IPS-15b (cell line): Measurements from ENCODE around the gene TNRC6B.
"Not testable (repeated sequence)": the region's sequence is repeated elsewhere in the genome, so short reads cannot be mapped to it uniquely, and the experiment has no call there.

Experiments used
- H3K27me3 ChIP-seq: one replicate; pipeline ENCODE4 v1.6.1; 2013; ENCODE audit warnings: low read length; ENCODE audit not compliant: control insufficient read depth, insufficient read depth
- H3K36me3 ChIP-seq: one replicate; pipeline ENCODE4 v1.6.1; 2013; ENCODE audit warnings: low read length; ENCODE audit not compliant: control insufficient read depth, insufficient read depth
- H3K4me1 ChIP-seq: one replicate; pipeline ENCODE4 v1.6.1; 2013; ENCODE audit warnings: mild to moderate bottlenecking, low read length; ENCODE audit not compliant: control insufficient read depth, insufficient read depth
- H3K4me3 ChIP-seq: one replicate; pipeline ENCODE4 v1.5.1; 2013; ENCODE audit warnings: low read depth, low read length
- H3K9ac ChIP-seq: one replicate; pipeline ENCODE4 v1.6.1; 2013; ENCODE audit warnings: low read depth, mild to moderate bottlenecking, low read length
- H3K9me3 ChIP-seq: one replicate; pipeline ENCODE4 v1.6.1; 2013; ENCODE audit warnings: mild to moderate bottlenecking, low read length; ENCODE audit not compliant: control insufficient read depth, insufficient read depth

Gene TNRC6B

GRCh38 chr22:40308999-40309573, 131.4 kb downstream of the TNRC6B start:
- peaks cover 16% of the 10 kb centered on the region for H3K36me3 ChIP-seq

GRCh38 chr22:40309631-40310030, 131.9 kb downstream of the TNRC6B start:
- Histone ChIP-seq H3K36me3 (peaks cover 20% of the 10 kb centered on the region), H3K9ac (no peak overlapping the region), H3K9me3 (no peaks in the 10 kb centered on the region)

More at GRCh38 chr22:40308999-40309573, 131.4 kb downstream of the TNRC6B start:
- Histone ChIP-seq H3K4me3 (no peak overlapping the region), H3K27me3 (no peaks in the 10 kb centered on the region), H3K9ac (no peak overlapping the region), H3K9me3 (no peaks in the 10 kb centered on the region), H3K4me1 (no peaks in the 10 kb centered on the region)

GRCh38 chr22:40310081-40310767, 132.5 kb downstream of the TNRC6B start:
- no peaks in the 10 kb centered on the region for H3K27me3 ChIP-seq
- no peak overlapping the region for H3K9ac ChIP-seq
- no peak overlapping the region for H3K4me3 ChIP-seq
- peaks cover 25% of the 10 kb centered on the region for H3K36me3 ChIP-seq
- no peaks in the 10 kb centered on the region for H3K4me1 ChIP-seq
- no peaks in the 10 kb centered on the region for H3K9me3 ChIP-seq

More at GRCh38 chr22:40309631-40310030, 131.9 kb downstream of the TNRC6B start:
- Histone ChIP-seq H3K4me3 (no peak overlapping the region), H3K4me1 (no peaks in the 10 kb centered on the region), H3K27me3 (no peaks in the 10 kb centered on the region)

- Histone ChIP-seq H3K4me3 (no peak overlapping the region), H3K9ac (no peak overlapping the region), H3K36me3 (peaks cover 30% of the 10 kb centered on the region), H3K4me1 (no peaks in the 10 kb centered on the region), H3K9me3 (no peaks in the 10 kb centered on the region), H3K27me3 (no peaks in the 10 kb centered on the region)
Observed at GRCh38 chr22:40310768-40311120, 133.0 kb downstream of the TNRC6B start.

GRCh38 chr22:40311646-40312045, 133.9 kb downstream of the TNRC6B start:
- not testable (repeated sequence) for H3K9ac ChIP-seq, H3K9me3 ChIP-seq, H3K4me3 ChIP-seq, H3K4me1 ChIP-seq, H3K27me3 ChIP-seq
- H3K36me3 ChIP-seq: peaks cover 37% of the 10 kb centered on the region

- Histone ChIP-seq H3K27me3 (no peaks in the 10 kb centered on the region), H3K9ac (no peak overlapping the region), H3K4me3 (no peak overlapping the region), H3K36me3 (peaks cover 37% of the 10 kb centered on the region), H3K9me3 (no peaks in the 10 kb centered on the region), H3K4me1 (no peaks in the 10 kb centered on the region)
Observed at GRCh38 chr22:40312050-40312449, 134.3 kb downstream of the TNRC6B start.

GRCh38 chr22:40313007-40313406, 135.3 kb downstream of the TNRC6B start:
- H3K9me3 ChIP-seq: no peaks in the 10 kb centered on the region
- no peaks in the 10 kb centered on the region for H3K4me1 ChIP-seq
- H3K27me3 ChIP-seq: no peaks in the 10 kb centered on the region
- no peak overlapping the region for H3K9ac ChIP-seq
- H3K36me3 ChIP-seq: peaks cover 41% of the 10 kb centered on the region
- no peak overlapping the region for H3K4me3 ChIP-seq

- H3K27me3 ChIP-seq: no peaks in the 10 kb centered on the region
- no peak overlapping the region for H3K4me3 ChIP-seq
- peaks cover 41% of the 10 kb centered on the region for H3K36me3 ChIP-seq
- no peak overlapping the region for H3K9ac ChIP-seq
- no peaks in the 10 kb centered on the region for H3K4me1 ChIP-seq
- H3K9me3 ChIP-seq: no peaks in the 10 kb centered on the region
Observed at GRCh38 chr22:40314041-40314440, 136.3 kb downstream of the TNRC6B start.

- Histone ChIP-seq H3K4me1 (peaks cover 7% of the 10 kb centered on the region), H3K9me3 (no peaks in the 10 kb centered on the region), H3K36me3 (peaks cover 36% of the 10 kb centered on the region), H3K4me3 (no peak overlapping the region), H3K9ac (no peak overlapping the region), H3K27me3 (no peaks in the 10 kb centered on the region)
Observed at GRCh38 chr22:40320687-40321086, 143.0 kb downstream of the TNRC6B start.

GRCh38 chr22:40322021-40322420, 144.3 kb downstream of the TNRC6B start:
- H3K27me3 ChIP-seq: no peaks in the 10 kb centered on the region
- peaks cover 27% of the 10 kb centered on the region for H3K36me3 ChIP-seq
- H3K9me3 ChIP-seq: no peaks in the 10 kb centered on the region
- no peak overlapping the region for H3K9ac ChIP-seq
- H3K4me3 ChIP-seq: no peak overlapping the region
- peaks cover 12% of the 10 kb centered on the region for H3K4me1 ChIP-seq

GRCh38 chr22:40322818-40323447, 145.2 kb downstream of the TNRC6B start:
- no peaks in the 10 kb centered on the region for H3K27me3 ChIP-seq
- peaks cover 16% of the 10 kb centered on the region for H3K4me1 ChIP-seq
- H3K9me3 ChIP-seq: no peaks in the 10 kb centered on the region
- H3K4me3 ChIP-seq: no peak overlapping the region
- no peak overlapping the region for H3K9ac ChIP-seq
- peaks cover 21% of the 10 kb centered on the region for H3K36me3 ChIP-seq

- H3K9ac ChIP-seq: no peak overlapping the region
Observed at GRCh38 chr22:40323681-40324171, 146.0 kb downstream of the TNRC6B start.

More at GRCh38 chr22:40323681-40324171, 146.0 kb downstream of the TNRC6B start:
- Histone ChIP-seq H3K36me3 (peaks cover 21% of the 10 kb centered on the region), H3K4me1 (peaks cover 16% of the 10 kb centered on the region), H3K27me3 (no peaks in the 10 kb centered on the region), H3K4me3 (no peak overlapping the region), H3K9me3 (no peaks in the 10 kb centered on the region)
